Measurements from ENCODE around the gene SMAD7. TPM values are rescaled to one million over a fixed set of nuclear protein-coding genes. Genes with fewer than 3 reads are reported as not detected.

SMAD7 gene
- total and polyA plus RNA-seq, 10 of the 15 experiments (the other 5 are each of a cell fraction or from before 2014, with no cell fraction given), result 1.3 to 22.5 (median 8.0) TPM

- ChIA-PET SMC1A (ENCODE audit: uncharacterized antibody, unreplicated experiment) (interaction anchor here (0.7 kb wide), 1 partner anchor 44 kb away, joined by 4 read pairs; no protein-coding TSS in a partner anchor), CTCF (no interaction called here), POLR2A (no interaction called here), RAD21 (ENCODE audit: unreplicated experiment) (no interaction called here)
- DNase-seq (ENCODE audit: low read depth, low spot score), result no peak
- no TSS peak for BruUV-seq (replicated peaks)
- Histone ChIP-seq H4K20me1 (ENCODE audit: control insufficient read depth, insufficient read depth) (no peaks in the 10 kb centered on the region), H3K4me1 (ENCODE audit: control insufficient read depth, insufficient read depth, low read length) (peaks cover 13% of the 10 kb centered on the region), H3K4me2 (ENCODE audit: control insufficient read depth, insufficient read depth) (no peak overlapping the region), H3K36me3 (ENCODE audit: control insufficient read depth in 2 of 2, insufficient read depth in 2 of 2, low read length in 1 of 2) (no peaks in the 10 kb centered on the region), H3K9ac (ENCODE audit: control insufficient read depth, insufficient read depth, low read length) (no peak overlapping the region), H3K27me3 (replicated peaks in 1 of 2; ENCODE audit: control insufficient read depth in 2 of 2, insufficient read depth in 2 of 2, low read length in 1 of 2) (no peaks in the 10 kb centered on the region), H3K4me3 (no peak overlapping the region), H3K27ac (ENCODE audit: control insufficient read depth, insufficient read depth) (no peak overlapping the region), H2AFZ (ENCODE audit: control insufficient read depth, low read depth, low read length) (no peak overlapping the region), H3K9me3 (replicated peaks; ENCODE audit: control insufficient read depth, insufficient read depth, low read length) (peaks cover 2% of the 10 kb centered on the region; the same call in 2 of the 3 replicates), H3K79me2 (ENCODE audit: control insufficient read depth, insufficient read depth, low read length) (no peaks in the 10 kb centered on the region)
- intact Hi-C loops (cut with micrococcal nuclease; ENCODE audit: unreplicated experiment), result no loop called here
- 35% methylated on average over 4 of the region's 4 CpGs for WGBS (ENCODE audit: insufficient coverage, insufficient replicate concordance, low lambda C conversion rate, missing lambda C conversion rate)
- TF ChIP-seq BHLHE40 (IDR thresholded peaks at IDR 0.05; ENCODE audit: borderline replicate concordance in 1 of 2, low read depth in 2 of 2, low read length in 1 of 2), result peak in 1 of 2 experiments; percentile 16; a peak in 1 of 4 replicates
- no peak for TF ChIP-seq BACH1 (IDR thresholded peaks at IDR 0.05; ENCODE audit: borderline replicate concordance)
- ATAC-seq, result no peak
- in situ Hi-C loops (cut with MboI), result no loop called here
- FAIRE-seq, result no peak
Measured at GRCh38 chr18:48899558-48900174, 51.1 kb downstream of the SMAD7 start.

GRCh38 chr18:48898521-48898920 lies 52.2 kb downstream of the SMAD7 start:
- no TSS peak for BruUV-seq (replicated peaks)
- ATAC-seq (no peak), FAIRE-seq (no peak), DNase-seq (ENCODE audit: low read depth, low spot score) (no peak)
- Histone ChIP-seq H3K27ac (ENCODE audit: control insufficient read depth, insufficient read depth) (no peak overlapping the region), H3K9ac (ENCODE audit: control insufficient read depth, insufficient read depth, low read length) (no peak overlapping the region), H3K4me3 (no peak overlapping the region), H3K79me2 (ENCODE audit: control insufficient read depth, insufficient read depth, low read length) (no peaks in the 10 kb centered on the region), H3K4me1 (ENCODE audit: control insufficient read depth, insufficient read depth, low read length) (peaks cover 13% of the 10 kb centered on the region), H2AFZ (ENCODE audit: control insufficient read depth, low read depth, low read length) (no peak overlapping the region), H3K27me3 (replicated peaks in 1 of 2; ENCODE audit: control insufficient read depth in 2 of 2, insufficient read depth in 2 of 2, low read length in 1 of 2) (no peaks in the 10 kb centered on the region), H3K9me3 (replicated peaks; ENCODE audit: control insufficient read depth, insufficient read depth, low read length) (peaks cover 1% of the 10 kb centered on the region; the same call in 2 of the 3 replicates), H3K36me3 (ENCODE audit: control insufficient read depth in 2 of 2, insufficient read depth in 2 of 2, low read length in 1 of 2) (no peaks in the 10 kb centered on the region), H4K20me1 (ENCODE audit: control insufficient read depth, insufficient read depth) (no peaks in the 10 kb centered on the region), H3K4me2 (ENCODE audit: control insufficient read depth, insufficient read depth) (no peak overlapping the region)
- 83% methylated on average over 4 of the region's 4 CpGs for WGBS (ENCODE audit: insufficient coverage, insufficient replicate concordance, low lambda C conversion rate, missing lambda C conversion rate)
- ChIA-PET RAD21 (ENCODE audit: unreplicated experiment) (no interaction called here), SMC1A (ENCODE audit: uncharacterized antibody, unreplicated experiment) (interaction anchor here (1.0 to 1.2 kb wide), 2 partner anchors 9 to 19 kb away, joined by 3 read pairs; no protein-coding TSS in a partner anchor), CTCF (interaction anchor here (0.9 to 2.0 kb wide), 2 partner anchors 49 to 121 kb away, joined by 3 to 7 read pairs; no protein-coding TSS in a partner anchor), POLR2A (no interaction called here)
- intact Hi-C loops (cut with micrococcal nuclease; ENCODE audit: unreplicated experiment), result no loop called here
- in situ Hi-C loops (cut with MboI), result no loop called here
- TF ChIP-seq MTA2 (IDR thresholded peaks at IDR 0.05; ENCODE audit: low read depth), result no peak
- no peak for TF ChIP-seq ZBTB11 (CRISPR knock-in tag; IDR thresholded peaks at IDR 0.05)
- no peak for TF ChIP-seq KDM1A (IDR thresholded peaks at IDR 0.05; ENCODE audit: borderline replicate concordance)
- TF ChIP-seq WRNIP1 (IDR thresholded peaks at IDR 0.05; ENCODE audit: borderline replicate concordance, low read depth, low read length), result no peak
- no peak for TF ChIP-seq MAX (IDR thresholded peaks at IDR 0.05; ENCODE audit: low read depth, low read length)
- TF ChIP-seq BCLAF1 (IDR thresholded peaks at IDR 0.05), result no peak
- TF ChIP-seq HCFC1 (IDR thresholded peaks at IDR 0.05; ENCODE audit: low read length), result no peak
